Measurements from ENCODE around the gene ZDHHC22. TPM values are rescaled to one million over a fixed set of nuclear protein-coding genes. Genes with fewer than 3 reads are reported as not detected.
A peak's percentile ranks its signal among the peaks of the same experiment; 100 is the strongest.

The ZDHHC22 gene
- total RNA-seq, 1 donor from 2014 or later: not detected

GRCh38 chr14:77104393-77104792 is 37.2 kb downstream of the ZDHHC22 start:
- TF ChIP-seq, protein P1, sequence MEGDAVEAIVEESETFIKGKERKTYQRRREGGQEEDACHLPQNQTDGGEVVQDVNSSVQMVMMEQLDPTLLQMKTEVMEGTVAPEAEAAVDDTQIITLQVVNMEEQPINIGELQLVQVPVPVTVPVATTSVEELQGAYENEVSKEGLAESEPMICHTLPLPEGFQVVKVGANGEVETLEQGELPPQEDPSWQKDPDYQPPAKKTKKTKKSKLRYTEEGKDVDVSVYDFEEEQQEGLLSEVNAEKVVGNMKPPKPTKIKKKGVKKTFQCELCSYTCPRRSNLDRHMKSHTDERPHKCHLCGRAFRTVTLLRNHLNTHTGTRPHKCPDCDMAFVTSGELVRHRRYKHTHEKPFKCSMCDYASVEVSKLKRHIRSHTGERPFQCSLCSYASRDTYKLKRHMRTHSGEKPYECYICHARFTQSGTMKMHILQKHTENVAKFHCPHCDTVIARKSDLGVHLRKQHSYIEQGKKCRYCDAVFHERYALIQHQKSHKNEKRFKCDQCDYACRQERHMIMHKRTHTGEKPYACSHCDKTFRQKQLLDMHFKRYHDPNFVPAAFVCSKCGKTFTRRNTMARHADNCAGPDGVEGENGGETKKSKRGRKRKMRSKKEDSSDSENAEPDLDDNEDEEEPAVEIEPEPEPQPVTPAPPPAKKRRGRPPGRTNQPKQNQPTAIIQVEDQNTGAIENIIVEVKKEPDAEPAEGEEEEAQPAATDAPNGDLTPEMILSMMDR (IDR thresholded peaks at IDR 0.05): no peak
- DNase-seq (no peak), ATAC-seq (no peak)
- no peak overlapping the region for H3K4me3 ChIP-seq
- no peaks in the 10 kb centered on the region for H3K9me3 ChIP-seq
- no peak overlapping the region for H3K27ac ChIP-seq
- intact Hi-C loops (cut with DNase I): no loop called here
- peaks cover 27% of the 10 kb centered on the region for H3K36me3 ChIP-seq
- H3K4me1 ChIP-seq: peaks cover 25% of the 10 kb centered on the region
- H3K27me3 ChIP-seq: no peaks in the 10 kb centered on the region

- H3K9me3 ChIP-seq: no peaks in the 10 kb centered on the region
- intact Hi-C loops (cut with DNase I): no loop called here
- H3K27me3 ChIP-seq: no peaks in the 10 kb centered on the region
- H3K4me3 ChIP-seq: no peak overlapping the region
- peaks cover 29% of the 10 kb centered on the region for H3K4me1 ChIP-seq
- TF ChIP-seq, protein P1 (IDR thresholded peaks at IDR 0.05): no peak
- H3K27ac ChIP-seq: no peak overlapping the region
- ATAC-seq (no peak), DNase-seq (no peak)
- H3K36me3 ChIP-seq: peaks cover 24% of the 10 kb centered on the region
Measured at GRCh38 chr14:77103951-77104350, 37.6 kb downstream of the ZDHHC22 start.

- peaks cover 31% of the 10 kb centered on the region for H3K4me1 ChIP-seq
- ATAC-seq: no peak
- H3K9me3 ChIP-seq: no peaks in the 10 kb centered on the region
- H3K27ac ChIP-seq: no peak overlapping the region
- H3K27me3 ChIP-seq: no peaks in the 10 kb centered on the region
- intact Hi-C loops (cut with DNase I): no loop called here
- H3K4me3 ChIP-seq: no peak overlapping the region
- peaks cover 19% of the 10 kb centered on the region for H3K36me3 ChIP-seq
- DNase-seq: no peak
- TF ChIP-seq, protein P1 (IDR thresholded peaks at IDR 0.05): no peak
Measured at GRCh38 chr14:77103475-77103874, 38.1 kb downstream of the ZDHHC22 start.

- H3K4me1 ChIP-seq: peaks cover 26% of the 10 kb centered on the region
- no peaks in the 10 kb centered on the region for H3K9me3 ChIP-seq
- intact Hi-C loops (cut with DNase I): no loop called here
- peaks cover 11% of the 10 kb centered on the region for H3K36me3 ChIP-seq
- no peak overlapping the region for H3K27ac ChIP-seq
- H3K27me3 ChIP-seq: no peaks in the 10 kb centered on the region
- DNase-seq (no peak), ATAC-seq (no peak)
- TF ChIP-seq, protein P1 (IDR thresholded peaks at IDR 0.05): no peak
- no peak overlapping the region for H3K4me3 ChIP-seq
Measured at GRCh38 chr14:77102154-77102553, 39.4 kb downstream of the ZDHHC22 start.

GRCh38 chr14:77100961-77101360 is 40.6 kb downstream of the ZDHHC22 start:
- no peak overlapping the region for H3K4me3 ChIP-seq
- intact Hi-C loops (cut with DNase I): no loop called here
- ATAC-seq (no peak), DNase-seq (no peak)
- TF ChIP-seq, protein P1 (IDR thresholded peaks at IDR 0.05): no peak
- H3K27ac ChIP-seq: peak overlapping the region; percentile 17
- H3K9me3 ChIP-seq: no peaks in the 10 kb centered on the region
- no peaks in the 10 kb centered on the region for H3K27me3 ChIP-seq
- H3K4me1 ChIP-seq: peaks cover 32% of the 10 kb centered on the region
- peaks cover 5% of the 10 kb centered on the region for H3K36me3 ChIP-seq
